Measurements from ENCODE around the gene TAF4. TPM values are rescaled to one million over a fixed set of nuclear protein-coding genes. Genes with fewer than 3 reads are reported as not detected.

TAF4 gene
- total and polyA plus RNA-seq, 2 donors (not counting 3 experiments of a cell fraction or from before 2014, with no cell fraction given) = 6.1 to 19.5 TPM

DNA sequence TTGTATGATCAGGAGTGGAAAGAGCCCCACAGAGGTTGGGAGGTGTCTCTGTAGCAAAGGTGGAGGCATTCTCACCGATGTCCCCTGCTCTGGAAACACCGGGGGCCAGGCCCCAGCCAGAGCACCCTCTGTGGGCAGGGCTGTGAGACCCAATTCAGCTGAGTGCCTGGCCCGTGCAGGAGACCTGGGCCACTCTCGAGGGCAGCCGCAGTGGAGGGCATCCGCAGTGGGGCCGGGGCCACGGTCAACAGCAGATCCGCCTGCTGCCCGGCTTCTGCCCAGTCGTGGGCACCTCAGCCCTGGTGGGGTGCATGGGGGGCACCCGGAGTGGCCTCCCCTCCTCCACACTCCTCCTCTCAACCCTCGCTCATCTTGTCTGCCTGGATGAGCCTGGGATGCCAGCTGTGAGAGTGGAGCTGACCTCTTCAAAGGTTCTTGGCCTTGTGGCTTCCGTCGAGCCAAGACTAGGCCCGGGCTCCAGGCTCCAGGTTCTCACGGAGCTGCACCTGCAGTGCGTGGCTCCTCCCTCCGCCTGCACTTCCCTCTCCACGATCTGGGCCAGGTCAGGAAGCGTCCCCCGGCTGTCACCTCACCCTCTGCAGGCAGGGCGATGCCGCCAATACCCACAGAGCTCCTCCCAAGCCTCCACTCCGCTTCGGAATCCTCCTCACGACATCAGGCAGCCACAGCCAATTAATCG lies 134.8 kb downstream of the TAF4 start:
- H3K4me1 ChIP-seq (ENCODE audit: control insufficient read depth, extremely low read depth, insufficient read depth, low read length) = no peaks in the 10 kb centered on the region
- no peak overlapping the region for H3K4me3 ChIP-seq (replicated peaks in 1 of 3; ENCODE audit: insufficient read depth in 1 of 3, low read depth in 1 of 3, low read length in 3 of 3)
- dilution Hi-C loops (cut with MboI; ENCODE audit: extremely low pct_ligation_motif_present, low sequenced_read_pairs) (no loop called here), intact Hi-C loops (cut with micrococcal nuclease) (no loop called here)
- FAIRE-seq = no peak
- H3K4me2 ChIP-seq (ENCODE audit: insufficient read depth, low read length) = no peak overlapping the region
- H3K27ac ChIP-seq (ENCODE audit: insufficient read depth, low read depth, low read length) = no peak overlapping the region
- no peaks in the 10 kb centered on the region for H3K36me3 ChIP-seq (ENCODE audit: control insufficient read depth in 2 of 2, extremely low read depth in 1 of 2, insufficient read depth in 2 of 2, low read length in 2 of 2)
- no peaks in the 10 kb centered on the region for H3K9me1 ChIP-seq (replicated peaks; ENCODE audit: control insufficient read depth, extremely low read depth, insufficient read depth, low read length)
- no TSS peak for BruUV-seq (replicated peaks)
- DNase-seq (ENCODE audit: low read depth, low spot score) = no peak
- H3K9ac ChIP-seq (replicated peaks; ENCODE audit: extremely low read depth, insufficient read depth, low read length) = no peak overlapping the region
- no peaks in the 10 kb centered on the region for H3K9me3 ChIP-seq (replicated peaks; ENCODE audit: control insufficient read depth, insufficient read depth, low read length)
- no peak overlapping the region for H2AFZ ChIP-seq (ENCODE audit: low read depth, low read length)
- no peaks in the 10 kb centered on the region for H4K20me1 ChIP-seq (replicated peaks; ENCODE audit: control insufficient read depth, extremely low read depth, insufficient read depth, low read length)
- no peaks in the 10 kb centered on the region for H3K79me2 ChIP-seq (ENCODE audit: control insufficient read depth, insufficient read depth, low read length)
- H3K27me3 ChIP-seq (ENCODE audit: control insufficient read depth in 2 of 2, insufficient read depth in 2 of 2, low read length in 2 of 2) = no peaks in the 10 kb centered on the region
- CTCF ChIA-PET = no interaction called here
- TF ChIP-seq JUN (IDR thresholded peaks at IDR 0.05; ENCODE audit: borderline replicate concordance, insufficient read depth, insufficient read length, low read depth) (no peak), FOS (IDR thresholded peaks at IDR 0.05; ENCODE audit: borderline replicate concordance, insufficient read depth, low read length) (no peak), GATA2 (IDR thresholded peaks at IDR 0.05; ENCODE audit: insufficient read depth, insufficient read length, low read depth, low read length) (no peak), POLR2A (IDR thresholded peaks at IDR 0.05; ENCODE audit: low read depth, low read length) (no peak), MYC (IDR thresholded peaks at IDR 0.05; ENCODE audit: low read depth, low read length) (no peak), EZH2 (IDR thresholded peaks at IDR 0.05; ENCODE audit: borderline replicate concordance, low read depth, low read length, severe bottlenecking) (no peak), MAX (IDR thresholded peaks at IDR 0.05; ENCODE audit: insufficient read depth, insufficient read length) (no peak), CTCF (IDR thresholded peaks at IDR 0.05; ENCODE audit: extremely low read depth in 1 of 2, insufficient read depth in 1 of 2, low read depth in 1 of 2, low read length in 2 of 2) (no peak), POLR2AphosphoS5 (IDR thresholded peaks at IDR 0.05; ENCODE audit: insufficient read depth, low read depth, low read length) (no peak)
- POLR2A ChIA-PET = no interaction called here

Measured in endothelial cell of umbilical vein (primary cell).